Activated naive CD8-positive, alpha-beta T cell treated with anti-CD3 and anti-CD28 coated beads for 36 hours (primary cell): ENCODE measurements around the gene LGALS14. TPM values are rescaled to one million over a fixed set of nuclear protein-coding genes. Genes with fewer than 3 reads are reported as not detected.
"Not testable (repeated sequence)": the region's sequence is repeated elsewhere in the genome, so short reads cannot be mapped to it uniquely, and the experiment has no call there.

ENCODE experiments used
- DNase-seq: peaks from one replicate; pipeline ENCODE4 v3.0.0; 2021
- H3K27ac Mint-ChIP-seq: one replicate; pipeline ENCODE4 v1.8.0; 2022; ENCODE audit warnings: mild to moderate bottlenecking, moderate library complexity, mixed read lengths
- H3K27me3 Mint-ChIP-seq: one replicate; pipeline ENCODE4 v1.8.0; 2022; ENCODE audit warnings: mild to moderate bottlenecking, mixed read lengths
- H3K36me3 Mint-ChIP-seq: one replicate; pipeline ENCODE4 v1.8.0; 2021; ENCODE audit warnings: mild to moderate bottlenecking, mixed read lengths
- H3K4me1 Mint-ChIP-seq: one replicate; pipeline ENCODE4 v1.8.0; 2021; ENCODE audit warnings: mixed read lengths
- H3K4me3 Mint-ChIP-seq: one replicate; pipeline ENCODE4 v1.8.0; 2022; ENCODE audit warnings: mild to moderate bottlenecking, moderate library complexity, mixed read lengths
- H3K9me3 Mint-ChIP-seq: one replicate; pipeline ENCODE4 v1.8.0; 2022; ENCODE audit warnings: mixed read lengths
- total RNA-seq, 2 experiments: library from RNA; stranded (reverse); gene quantifications; one replicate each; pipeline ENCODE4 v1.2.3, GENCODE V29; 2021

LGALS14 gene
- total RNA-seq, 2 experiments from 2014 or later: 0.39 to 0.70 TPM

DNA sequence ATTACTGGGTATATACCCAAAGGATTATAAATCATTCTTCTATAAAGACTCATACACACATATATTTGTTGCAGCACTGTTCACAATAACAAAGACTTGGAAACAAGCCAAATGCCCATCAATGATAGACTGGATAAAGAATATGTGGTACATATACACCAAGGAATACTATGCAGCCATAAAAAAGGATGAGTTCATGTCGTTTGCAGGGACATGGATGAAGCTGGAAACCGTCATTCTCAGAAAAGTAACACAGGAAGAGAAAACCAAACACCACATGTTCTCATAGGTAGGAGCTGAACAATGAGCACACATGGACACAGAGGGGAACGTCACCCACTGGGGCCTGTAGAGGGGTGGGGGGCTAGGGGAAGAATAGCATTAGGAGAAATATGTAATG, 15.9 kb downstream of the LGALS14 start:
- H3K9me3 Mint-ChIP-seq, H3K4me1 Mint-ChIP-seq, H3K4me3 Mint-ChIP-seq, H3K27ac Mint-ChIP-seq, DNase-seq, H3K36me3 Mint-ChIP-seq: not testable (repeated sequence)
- peaks cover 71% of the 10 kb centered on the region for H3K27me3 Mint-ChIP-seq

DNA sequence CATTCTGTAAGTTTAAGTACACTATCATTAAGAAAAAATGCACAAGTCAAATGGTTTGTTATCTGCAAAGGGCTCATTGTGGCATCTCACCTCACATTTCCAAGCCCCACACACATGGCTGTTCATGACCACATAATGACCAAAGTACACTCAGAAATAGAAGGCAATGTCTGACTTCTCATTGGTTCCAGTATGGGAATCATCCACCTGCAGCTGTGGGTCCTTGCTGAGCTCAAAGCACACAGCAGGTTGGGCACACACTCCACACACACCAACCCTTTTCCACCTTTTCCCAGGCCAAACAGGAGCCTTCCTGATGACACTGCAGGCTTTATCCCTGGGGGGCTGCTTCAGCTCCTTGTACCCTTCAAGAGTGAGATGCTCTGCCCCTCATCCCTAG, 21.7 kb downstream of the LGALS14 start:
- Mint-ChIP-seq H3K27ac (no peak overlapping the region), H3K4me1 (no peaks in the 10 kb centered on the region), H3K27me3 (peaks cover 39% of the 10 kb centered on the region), H3K9me3 (no peaks in the 10 kb centered on the region), H3K36me3 (no peaks in the 10 kb centered on the region), H3K4me3 (no peak overlapping the region)
- no peak for DNase-seq

DNA sequence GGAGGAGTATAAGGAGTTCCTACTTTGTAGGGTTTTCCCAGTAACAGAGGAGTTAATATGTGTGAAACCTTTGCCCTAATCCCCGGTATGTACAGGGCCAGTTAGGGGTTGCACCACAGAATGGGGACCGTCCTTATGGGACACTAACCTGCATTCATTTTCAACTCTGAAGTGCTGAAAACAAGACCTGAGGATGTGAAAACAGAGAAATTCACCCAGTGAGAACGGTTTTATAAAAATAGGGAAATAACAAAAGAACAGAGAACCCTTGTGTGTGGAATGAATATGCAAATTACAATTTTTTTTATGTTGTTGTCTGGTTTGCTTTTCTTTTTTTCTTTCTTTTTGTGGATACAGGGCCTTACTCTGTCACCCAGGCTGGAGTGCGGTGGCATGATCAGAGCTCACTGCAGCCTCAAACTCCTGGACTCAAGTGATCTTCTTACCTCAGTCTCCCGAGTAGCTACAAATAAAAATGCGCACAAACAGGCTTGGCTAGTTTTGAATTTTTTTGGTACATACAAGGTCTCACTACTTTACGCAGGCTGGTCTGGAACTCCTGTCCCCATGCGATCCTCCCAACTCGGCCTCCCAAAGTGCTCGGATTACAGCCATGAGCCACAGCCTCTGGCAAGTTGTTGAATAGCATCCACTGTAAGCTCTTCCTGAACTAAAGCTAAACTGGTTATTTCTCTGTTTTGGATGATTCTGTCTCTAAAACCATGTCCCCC, 23.0 kb downstream of the LGALS14 start:
- peaks cover 39% of the 10 kb centered on the region for H3K27me3 Mint-ChIP-seq
- H3K27ac Mint-ChIP-seq: no peak overlapping the region

DNA sequence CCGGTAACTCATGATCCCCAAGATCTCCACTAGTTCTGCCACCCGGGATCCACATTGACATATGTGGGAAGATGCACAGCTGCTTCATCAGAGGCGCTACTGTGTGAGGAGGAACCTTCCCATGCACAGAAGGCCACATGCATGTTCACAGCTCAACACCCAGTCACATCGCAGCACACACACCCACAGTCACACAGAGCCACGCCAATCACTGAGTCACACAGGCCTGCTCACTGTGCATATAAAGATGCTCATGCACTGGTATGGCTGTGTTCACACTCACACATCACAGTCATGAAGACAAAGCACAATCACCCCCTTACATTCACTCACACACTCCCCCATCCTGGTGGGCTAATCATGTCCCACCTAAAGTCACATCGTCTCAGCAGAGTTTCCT, 23.8 kb downstream of the LGALS14 start:
- Mint-ChIP-seq H3K4me3 (no peak overlapping the region), H3K9me3 (no peaks in the 10 kb centered on the region), H3K4me1 (no peaks in the 10 kb centered on the region), H3K27ac (no peak overlapping the region), H3K36me3 (no peaks in the 10 kb centered on the region), H3K27me3 (peaks cover 33% of the 10 kb centered on the region)
- DNase-seq: no peak

More for the DNA sequence above, 23.0 kb downstream of the LGALS14 start:
- Mint-ChIP-seq H3K4me1 (no peaks in the 10 kb centered on the region), H3K9me3 (no peaks in the 10 kb centered on the region), H3K36me3 (no peaks in the 10 kb centered on the region), H3K4me3 (no peak overlapping the region)
- no peak for DNase-seq

DNA sequence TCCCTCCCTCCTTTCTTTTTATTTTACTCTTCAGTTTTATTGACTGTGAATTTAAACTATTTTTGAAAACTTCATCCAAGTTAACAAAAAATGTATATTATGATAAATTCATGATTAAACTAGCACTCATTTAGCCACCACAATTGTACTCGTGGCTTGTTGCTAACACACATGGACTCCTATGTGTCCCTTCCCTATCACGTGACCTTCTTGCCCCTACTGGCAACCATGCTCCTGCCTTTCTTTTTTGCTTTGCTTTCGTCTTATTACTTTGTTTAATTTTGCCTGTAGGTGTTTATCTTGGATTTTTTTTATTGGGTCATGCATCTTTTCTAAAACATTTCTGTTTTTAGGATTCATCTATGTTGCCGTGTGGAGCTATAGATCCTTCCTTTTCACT, 25.3 kb downstream of the LGALS14 start:
- Mint-ChIP-seq H3K9me3 (no peaks in the 10 kb centered on the region), H3K27ac (no peak overlapping the region), H3K36me3 (no peaks in the 10 kb centered on the region), H3K4me3 (no peak overlapping the region), H3K27me3 (peaks cover 24% of the 10 kb centered on the region), H3K4me1 (no peaks in the 10 kb centered on the region)
- DNase-seq: no peak

DNA sequence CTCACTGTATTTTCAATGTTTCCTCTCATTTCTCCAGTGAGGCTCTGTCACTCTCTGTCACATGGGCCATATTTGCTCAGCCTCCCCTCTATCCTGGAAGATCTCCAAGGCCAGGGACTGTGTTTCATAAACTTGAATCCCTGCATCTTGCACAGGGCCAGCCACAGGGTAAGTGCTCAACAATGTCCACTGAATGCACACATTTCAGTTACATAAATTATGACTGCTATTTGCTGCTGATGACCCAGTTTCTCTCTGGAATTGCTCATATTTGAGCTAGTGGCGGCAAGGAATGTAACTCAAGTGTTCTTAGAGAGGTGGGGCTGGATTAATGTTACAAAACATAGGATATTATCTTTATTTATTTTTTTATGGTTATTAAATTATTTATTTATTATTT, 27.4 kb downstream of the LGALS14 start:
- no peak overlapping the region for H3K27ac Mint-ChIP-seq
- H3K9me3 Mint-ChIP-seq: no peaks in the 10 kb centered on the region
- no peak overlapping the region for H3K4me3 Mint-ChIP-seq
- peaks cover 19% of the 10 kb centered on the region for H3K27me3 Mint-ChIP-seq
- no peak for DNase-seq
- H3K4me1 Mint-ChIP-seq: peaks cover 3% of the 10 kb centered on the region
- H3K36me3 Mint-ChIP-seq: no peaks in the 10 kb centered on the region

DNA sequence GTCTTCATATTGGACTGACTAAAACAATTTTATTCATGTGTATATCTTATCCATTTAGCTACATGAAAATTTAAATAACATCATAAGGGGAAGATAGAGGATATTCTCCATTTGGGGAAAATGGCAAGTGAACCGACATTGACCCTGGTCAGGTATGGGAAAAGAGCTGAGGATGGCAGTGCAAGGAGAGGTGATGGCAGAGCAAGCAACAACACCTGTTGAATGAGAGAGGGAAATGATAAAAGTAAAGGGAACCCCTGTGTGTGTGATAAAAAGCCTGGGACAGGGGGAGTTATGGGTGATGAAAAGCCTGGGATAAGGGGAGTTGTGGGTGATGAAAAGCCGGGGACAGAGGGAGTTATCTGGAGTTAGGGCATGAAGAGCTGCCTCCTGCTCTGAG, 29.6 kb downstream of the LGALS14 start:
- H3K27ac Mint-ChIP-seq: no peak overlapping the region
- no peak overlapping the region for H3K4me3 Mint-ChIP-seq
- DNase-seq: no peak
- no peaks in the 10 kb centered on the region for H3K9me3 Mint-ChIP-seq
- peaks cover 3% of the 10 kb centered on the region for H3K4me1 Mint-ChIP-seq
- H3K36me3 Mint-ChIP-seq: no peaks in the 10 kb centered on the region
- H3K27me3 Mint-ChIP-seq: peaks cover 23% of the 10 kb centered on the region

DNA sequence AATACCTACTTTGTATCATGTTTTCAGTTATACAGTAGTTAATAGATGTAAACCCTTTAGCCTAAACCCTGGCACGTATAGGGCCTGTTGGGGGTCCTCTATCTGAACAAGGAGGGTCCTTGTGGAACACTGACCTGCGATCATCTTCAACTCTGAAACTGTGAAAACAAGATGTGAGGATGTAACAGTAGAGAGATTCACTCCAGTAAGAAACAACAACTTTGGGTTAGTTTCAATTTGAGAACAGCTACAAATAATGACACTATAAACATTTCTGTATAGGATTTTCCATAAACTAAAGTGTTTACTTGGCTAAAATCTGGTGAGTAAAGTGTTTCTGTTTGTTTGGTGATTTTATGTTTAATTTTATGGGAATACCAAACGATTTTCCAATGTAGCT, 31.4 kb downstream of the LGALS14 start:
- Mint-ChIP-seq H3K4me3 (no peak overlapping the region), H3K27ac (no peak overlapping the region), H3K36me3 (no peaks in the 10 kb centered on the region), H3K4me1 (peaks cover 12% of the 10 kb centered on the region), H3K27me3 (peaks cover 31% of the 10 kb centered on the region), H3K9me3 (no peaks in the 10 kb centered on the region)
- DNase-seq: no peak

DNA sequence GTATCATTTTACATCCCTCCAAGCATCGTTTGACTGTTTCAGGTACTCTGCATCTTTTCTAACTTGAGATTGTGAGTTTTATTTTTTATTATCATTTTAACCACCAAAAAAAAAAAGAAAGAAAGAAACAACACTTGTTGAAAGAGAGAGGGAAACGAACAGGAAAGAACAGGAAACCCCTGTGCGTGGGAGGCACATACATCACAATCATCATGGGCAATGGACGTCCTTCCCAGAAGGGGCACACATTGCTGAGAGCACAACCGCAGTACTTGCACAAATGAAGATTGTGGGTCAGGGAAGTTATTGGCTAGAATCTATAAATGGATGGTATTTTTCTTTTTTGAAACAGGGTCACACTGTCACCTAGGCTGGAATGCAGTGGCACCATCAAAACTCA, 31.8 kb downstream of the LGALS14 start:
- Mint-ChIP-seq H3K9me3 (no peaks in the 10 kb centered on the region), H3K27ac (no peak overlapping the region), H3K4me1 (peaks cover 14% of the 10 kb centered on the region), H3K27me3 (peaks cover 29% of the 10 kb centered on the region), H3K36me3 (no peaks in the 10 kb centered on the region), H3K4me3 (no peak overlapping the region)
- no peak for DNase-seq

DNA sequence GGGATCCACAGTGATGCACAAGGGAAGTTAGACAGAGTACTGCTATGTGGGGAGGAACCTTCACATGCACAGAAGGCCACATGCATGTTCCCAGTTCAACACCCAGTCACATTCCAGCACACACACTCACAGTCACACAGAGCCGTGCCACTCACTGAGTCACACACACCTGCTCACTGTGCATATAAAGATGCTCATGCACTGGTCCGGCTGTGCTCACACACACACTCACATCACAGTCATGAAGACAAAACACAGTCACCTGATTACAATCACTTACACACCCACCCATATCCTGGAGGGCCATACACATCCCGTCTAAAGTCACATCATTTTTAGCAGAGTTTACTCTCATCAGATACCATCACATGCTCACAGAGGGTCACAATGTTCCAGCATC, 33.1 kb downstream of the LGALS14 start:
- no peak overlapping the region for H3K4me3 Mint-ChIP-seq
- no peaks in the 10 kb centered on the region for H3K9me3 Mint-ChIP-seq
- H3K27ac Mint-ChIP-seq: no peak overlapping the region
- no peaks in the 10 kb centered on the region for H3K36me3 Mint-ChIP-seq
- H3K4me1 Mint-ChIP-seq: peaks cover 14% of the 10 kb centered on the region
- no peak for DNase-seq
- H3K27me3 Mint-ChIP-seq: peaks cover 32% of the 10 kb centered on the region

DNA sequence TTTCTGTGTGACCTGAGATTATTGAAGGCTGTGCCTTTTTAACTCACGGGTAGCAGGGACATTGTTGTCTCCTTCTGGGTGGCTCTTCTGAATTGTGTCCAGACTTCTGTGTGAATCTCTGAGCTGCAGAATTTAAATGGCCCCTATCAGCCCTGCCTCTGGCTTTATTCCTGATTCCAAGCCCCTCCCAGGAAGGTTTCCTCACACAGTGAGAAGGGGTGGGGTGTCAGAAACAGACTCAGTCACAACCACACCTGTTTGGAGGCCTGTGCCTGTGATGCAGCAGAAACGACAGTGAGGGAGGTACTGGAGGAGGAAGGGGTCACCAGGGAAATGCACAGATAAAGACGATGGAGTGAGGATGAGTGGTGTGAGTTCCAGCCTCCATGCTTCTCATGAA, 33.6 kb downstream of the LGALS14 start, which contains the start of gene CLC:
Gene CLC, minus strand, starts transcription at position 139 of the 400 bp plus-strand sequence. Its CDS starts 77 bp downstream, at position 62.
- DNase-seq: no peak
- Mint-ChIP-seq H3K4me3 (no peak within 1 kb of the TSS), H3K36me3 (no peaks in the 10 kb centered on the region), H3K27ac (no peak within 1 kb of the TSS), H3K4me1 (peaks cover 14% of the 10 kb centered on the region), H3K27me3 (peaks cover 37% of the 10 kb centered on the region), H3K9me3 (no peaks in the 10 kb centered on the region)

DNA sequence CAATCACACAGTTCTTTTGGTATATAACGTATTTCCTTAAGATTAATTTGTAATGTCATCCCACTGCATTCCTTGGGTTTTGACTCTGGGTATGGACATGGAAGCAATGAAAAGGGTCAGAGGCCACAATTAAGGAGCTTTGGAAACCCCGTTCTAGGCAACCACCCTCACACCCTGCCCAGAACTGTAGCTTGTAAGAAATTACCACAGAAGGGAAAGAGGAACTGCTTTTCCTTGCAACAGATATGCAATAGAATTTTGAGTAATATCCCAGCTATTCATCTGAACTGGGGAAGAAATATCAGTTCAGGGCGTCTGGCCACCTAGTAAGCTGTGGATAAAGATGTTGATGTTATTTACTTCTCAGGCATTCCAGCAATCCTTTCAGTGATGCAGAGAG, 34.5 kb downstream of the LGALS14 start:
- Mint-ChIP-seq H3K9me3 (no peaks in the 10 kb centered on the region), H3K4me1 (peaks cover 14% of the 10 kb centered on the region), H3K27me3 (peaks cover 47% of the 10 kb centered on the region), H3K36me3 (no peaks in the 10 kb centered on the region), H3K27ac (no peak overlapping the region), H3K4me3 (no peak overlapping the region)
- DNase-seq: no peak

DNA sequence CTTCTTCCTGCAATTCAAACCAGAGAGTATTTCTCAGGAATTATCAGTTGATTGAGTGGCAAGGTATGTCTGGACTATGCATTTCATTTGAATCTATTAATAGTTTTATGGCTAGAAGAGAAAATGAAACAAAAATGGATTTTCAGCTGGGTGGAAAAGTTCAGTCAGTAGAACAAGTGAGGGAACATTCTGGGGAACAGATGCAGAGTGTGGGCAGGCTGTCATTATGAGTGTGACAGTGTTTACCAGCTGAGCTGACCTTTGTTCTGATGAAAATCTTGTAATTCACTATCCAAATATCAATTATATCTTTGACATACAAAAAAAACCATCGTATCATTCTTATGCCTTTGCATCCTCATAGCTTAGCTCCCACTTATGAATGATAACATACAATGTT, 36.1 kb downstream of the LGALS14 start:
- Mint-ChIP-seq H3K9me3 (no peaks in the 10 kb centered on the region), H3K27ac (no peak overlapping the region), H3K4me3 (peak overlapping the region; percentile 32), H3K36me3 (no peaks in the 10 kb centered on the region), H3K4me1 (peaks cover 14% of the 10 kb centered on the region), H3K27me3 (peaks cover 56% of the 10 kb centered on the region)
- no peak for DNase-seq

DNA sequence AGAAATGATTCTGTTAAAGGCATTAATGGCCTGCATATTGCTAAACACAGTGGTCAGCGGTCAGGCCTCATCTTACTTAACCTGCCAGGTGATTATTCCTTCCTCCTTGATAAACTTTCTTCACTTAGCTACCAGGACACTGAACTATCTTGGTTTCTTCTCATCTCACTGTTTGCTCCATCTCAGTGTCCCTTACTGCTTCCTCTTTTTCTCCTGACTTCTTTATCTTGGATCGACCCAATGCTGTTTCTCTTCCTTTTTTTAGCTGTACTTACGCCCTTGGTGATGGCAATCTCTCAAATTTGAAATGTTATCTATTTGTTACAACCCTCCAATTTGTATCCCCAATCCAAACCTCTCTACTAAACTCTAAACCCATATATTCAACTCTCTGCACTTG, 41.4 kb downstream of the LGALS14 start:
- peaks cover 52% of the 10 kb centered on the region for H3K27me3 Mint-ChIP-seq
- peaks cover 2% of the 10 kb centered on the region for H3K4me1 Mint-ChIP-seq
- no peak for DNase-seq
- no peaks in the 10 kb centered on the region for H3K9me3 Mint-ChIP-seq
- H3K27ac Mint-ChIP-seq: no peak overlapping the region
- no peaks in the 10 kb centered on the region for H3K36me3 Mint-ChIP-seq
- H3K4me3 Mint-ChIP-seq: no peak overlapping the region

DNA sequence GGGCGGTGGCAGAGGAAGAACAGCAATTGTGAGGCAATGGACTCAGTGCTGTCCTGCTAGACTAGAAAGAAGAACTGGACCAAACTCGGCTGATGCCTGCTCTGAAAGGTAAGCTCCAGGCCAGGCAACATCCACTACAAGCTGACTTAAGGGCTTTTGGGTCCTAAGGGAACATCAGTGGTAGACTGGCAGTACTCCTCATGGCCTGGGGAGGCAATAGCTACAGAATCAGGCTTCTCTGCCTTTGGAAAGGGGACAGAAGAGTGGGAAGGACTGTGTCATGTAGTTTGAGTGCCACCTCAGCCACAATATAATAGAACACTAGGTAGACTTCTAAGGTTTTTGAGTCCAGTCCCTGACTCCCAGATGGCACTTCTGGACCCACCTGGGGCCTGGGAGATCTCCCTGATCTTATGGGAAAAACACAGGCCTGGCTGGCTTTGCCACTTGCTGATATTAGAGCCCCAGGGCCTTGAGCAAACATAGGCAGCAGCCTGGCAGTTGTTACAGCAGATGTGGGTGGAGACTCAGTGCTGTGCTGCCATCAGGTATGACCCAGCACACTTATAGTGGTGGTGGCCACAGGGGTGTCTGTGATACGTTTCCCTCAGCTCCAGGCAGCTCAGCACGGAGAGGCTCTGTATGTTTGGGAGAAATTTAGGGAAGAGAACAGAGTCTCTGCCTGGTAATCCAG, 42.7 kb downstream of the LGALS14 start:
- Mint-ChIP-seq H3K4me3 (no peak overlapping the region), H3K9me3 (no peaks in the 10 kb centered on the region), H3K27me3 (peaks cover 48% of the 10 kb centered on the region), H3K36me3 (no peaks in the 10 kb centered on the region), H3K4me1 (no peaks in the 10 kb centered on the region), H3K27ac (no peak overlapping the region)
- DNase-seq: no peak

DNA sequence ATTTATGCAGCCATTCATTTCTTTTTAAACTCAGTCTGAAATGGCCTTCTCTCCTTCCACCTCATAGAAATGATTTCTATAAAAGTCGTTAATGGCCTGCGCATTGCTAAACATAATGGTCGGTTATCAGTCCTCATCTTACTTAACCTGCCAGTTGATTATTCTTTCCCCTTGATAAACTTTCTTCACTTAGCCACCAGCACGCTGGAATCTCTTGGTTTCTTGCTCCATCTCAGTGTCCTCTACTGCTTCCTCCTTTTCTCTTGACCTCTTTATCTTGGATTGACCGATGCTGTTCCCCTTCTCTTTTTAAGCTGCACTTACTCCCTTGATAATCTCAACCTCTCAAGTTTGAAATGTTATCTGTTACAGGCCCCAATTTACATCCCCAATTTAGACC, 45.7 kb downstream of the LGALS14 start:
- no peaks in the 10 kb centered on the region for H3K4me1 Mint-ChIP-seq
- H3K9me3 Mint-ChIP-seq: no peaks in the 10 kb centered on the region
- peaks cover 31% of the 10 kb centered on the region for H3K27me3 Mint-ChIP-seq
- no peaks in the 10 kb centered on the region for H3K36me3 Mint-ChIP-seq
- no peak overlapping the region for H3K27ac Mint-ChIP-seq
- no peak overlapping the region for H3K4me3 Mint-ChIP-seq
- DNase-seq: no peak
